Right lung (tissue), 5 donors: ENCODE data around the gene PTGES3. TPM values are rescaled to one million over a fixed set of nuclear protein-coding genes. Genes with fewer than 3 reads are reported as not detected.

ENCODE experiments used
- DNase-seq, 2 donors: peaks; one replicate each; pipeline ENCODE4 v3.0.0-alpha.2; 2013
- polyA plus RNA-seq, 5 donors: library from polyadenylated mRNA; unstranded; fragments of 120-200 nt; gene quantifications; one replicate each; pipeline versions ENCODE4 v1.2.1 to v1.2.3, GENCODE V29; 2013; ENCODE audit warnings: inconsistent platforms in 1 of 5, low replicate concordance in 1 of 5; ENCODE audit not compliant: insufficient read length in 5 of 5, insufficient read depth in 1 of 5

Gene PTGES3
- polyA plus RNA-seq, 5 donors, result 250 to 278 (median 272) TPM

DNA sequence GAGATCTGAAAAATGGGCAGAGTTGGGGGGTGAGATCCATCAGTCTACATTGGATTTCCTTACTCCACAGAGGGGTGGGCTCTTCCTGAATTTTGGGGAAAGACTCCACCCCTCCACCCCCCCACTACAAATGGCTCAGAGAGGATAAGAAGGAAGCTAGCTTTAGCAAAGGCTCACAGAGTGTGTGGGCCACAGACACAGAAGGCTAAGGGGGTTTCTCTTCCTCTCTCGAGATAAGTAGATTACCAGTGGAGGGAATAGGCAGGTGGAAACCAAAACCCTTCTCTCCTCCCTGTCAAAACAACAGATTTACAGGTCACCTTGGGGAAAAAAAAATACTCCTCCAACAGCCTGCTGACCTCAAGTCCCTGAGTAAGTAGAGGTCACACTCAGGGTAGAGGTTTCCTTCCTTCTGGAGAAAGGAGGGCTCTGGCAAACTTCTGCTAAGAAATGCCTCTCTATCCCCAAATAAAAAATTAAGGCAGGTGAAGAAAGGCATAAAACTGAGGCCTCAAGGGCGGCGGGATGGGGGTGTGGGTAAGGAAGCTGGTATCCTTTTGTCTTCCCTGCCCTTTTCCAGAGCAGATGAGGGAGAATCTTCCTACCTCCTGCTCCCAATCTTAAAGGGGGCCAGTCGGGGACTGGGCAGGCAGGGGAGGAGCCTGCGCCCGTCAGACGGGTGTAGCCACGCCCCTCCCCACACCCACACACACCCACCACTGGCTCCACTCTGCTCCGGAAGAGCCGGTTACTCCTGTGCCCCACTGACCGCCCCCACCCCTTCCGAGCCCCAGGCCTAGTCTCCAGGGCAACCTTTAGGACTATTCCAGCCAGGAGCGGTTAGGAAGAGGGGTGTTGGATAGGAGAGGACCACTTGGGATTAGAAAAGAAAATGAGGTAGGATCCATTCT, 56.0 kb downstream of the PTGES3 start:
- peak; percentile 60 to 68 for DNase-seq

DNA sequence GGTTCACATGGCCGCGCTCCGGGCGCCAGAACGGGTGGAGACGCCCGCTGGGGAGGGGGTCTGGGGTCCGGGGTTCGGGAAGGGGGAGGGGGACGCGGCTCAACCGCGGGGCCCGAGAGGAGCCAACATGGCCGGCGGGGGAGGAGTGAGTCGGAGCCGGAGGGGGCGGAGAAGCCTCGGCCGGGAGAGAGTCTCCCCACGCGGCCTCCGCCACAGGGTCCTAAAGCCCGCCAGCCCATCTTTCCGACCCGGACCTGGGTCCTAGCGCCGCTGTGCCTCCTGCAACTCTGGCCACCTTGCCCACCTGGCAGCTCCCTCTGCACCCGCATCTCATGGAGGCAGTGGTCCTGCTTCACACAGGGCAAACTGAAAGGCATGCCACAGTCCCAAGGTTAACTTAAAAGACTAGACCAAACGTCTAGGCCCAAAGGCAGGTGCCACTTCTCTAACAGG, 57.9 kb downstream of the PTGES3 start, which contains the start of gene BAZ2A:
Gene BAZ2A, minus strand, starts transcription at position 147 of the 453 bp plus-strand sequence. CDS start 12,796 bp downstream, outside the sequence.
- peak; percentile 80 to 81 for DNase-seq

DNA sequence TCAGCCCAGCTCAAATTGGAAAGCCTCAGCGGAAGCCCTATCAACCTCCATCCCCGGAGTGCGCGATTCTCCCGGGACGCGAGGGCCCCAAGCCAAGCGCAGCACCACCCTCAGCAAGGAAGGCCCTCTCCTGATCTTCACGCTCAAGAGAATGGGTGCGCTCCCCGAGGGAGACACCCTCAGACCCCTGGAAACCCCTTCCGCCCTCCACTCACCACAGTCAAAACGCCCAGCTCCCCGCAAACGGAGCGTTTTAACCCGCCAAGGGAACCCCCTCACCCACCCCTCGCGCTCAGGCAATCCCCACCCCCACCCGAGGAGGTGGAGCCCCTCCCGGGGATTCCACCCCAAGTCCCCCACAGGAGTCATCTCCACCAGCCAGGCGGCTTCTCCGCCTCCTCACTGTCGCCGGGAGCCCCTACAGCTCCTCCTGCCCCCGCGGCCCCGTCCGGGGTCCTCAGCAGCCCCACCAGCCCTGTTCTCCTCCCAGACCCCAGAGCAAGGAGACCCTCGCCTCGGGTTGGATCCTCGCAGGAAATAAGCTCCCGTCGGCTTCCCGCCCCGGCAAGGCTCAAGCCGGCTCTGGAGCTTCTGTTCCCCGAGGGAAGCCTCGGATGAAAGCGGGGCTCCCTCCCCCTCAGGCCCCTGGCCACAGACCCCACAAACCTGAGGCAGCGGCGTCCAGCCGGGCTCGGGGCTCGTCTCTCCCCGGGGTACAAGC, 58.5 kb downstream of the PTGES3 start:
- peak in 1 of 2 donors; percentile 3 for DNase-seq

- DNase-seq, result peak; percentile 59 to 63
These were observed 59.2 kb downstream of the PTGES3 start for GRCh38 chr12:56628671-56629458.

DNA sequence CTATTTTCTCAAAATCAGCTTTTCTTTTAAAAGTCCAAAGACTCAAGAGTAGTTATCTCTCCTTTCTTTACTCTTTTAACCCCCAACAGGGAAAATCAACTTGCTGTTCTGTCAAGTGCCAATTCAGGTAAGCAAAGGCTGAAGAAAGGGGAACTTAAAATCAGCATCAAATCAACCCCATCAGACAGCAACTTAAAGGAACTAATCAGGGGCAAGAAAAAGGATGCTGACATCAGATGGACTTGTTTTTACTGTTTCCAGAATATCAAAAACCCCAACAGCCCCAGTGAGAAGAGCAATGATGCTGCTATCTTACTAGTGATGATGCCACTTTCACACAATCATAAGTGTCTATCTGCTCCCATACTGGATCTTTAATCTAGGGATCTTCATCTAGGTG, 61.4 kb downstream of the PTGES3 start:
- DNase-seq, result no peak

- DNase-seq, result no peak
These were observed 65.5 kb downstream of the PTGES3 start for GRCh38 chr12:56622535-56622934.

DNA sequence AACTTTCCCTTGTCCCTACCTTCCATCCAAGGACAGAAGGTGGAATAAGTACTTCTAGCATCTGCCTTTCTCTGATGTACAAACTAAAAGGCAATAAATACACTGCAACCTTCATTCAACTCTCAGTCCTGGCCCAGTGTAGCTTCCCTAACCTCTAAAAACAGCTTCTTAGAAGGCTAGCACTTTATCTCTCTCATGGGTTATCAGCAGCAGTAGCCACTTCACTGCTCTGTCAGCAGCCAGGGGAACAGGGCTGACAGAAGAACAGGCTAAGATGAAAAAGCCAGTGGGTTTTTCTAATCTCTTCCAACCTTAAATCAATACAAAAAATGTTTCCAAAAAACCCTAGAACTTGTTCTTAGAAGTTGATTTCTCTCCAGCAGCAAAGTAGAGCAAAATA, 71.2 kb downstream of the PTGES3 start:
- DNase-seq, result no peak

GRCh38 chr12:56616244-56616643, 71.8 kb downstream of the PTGES3 start:
- DNase-seq, result no peak

DNA sequence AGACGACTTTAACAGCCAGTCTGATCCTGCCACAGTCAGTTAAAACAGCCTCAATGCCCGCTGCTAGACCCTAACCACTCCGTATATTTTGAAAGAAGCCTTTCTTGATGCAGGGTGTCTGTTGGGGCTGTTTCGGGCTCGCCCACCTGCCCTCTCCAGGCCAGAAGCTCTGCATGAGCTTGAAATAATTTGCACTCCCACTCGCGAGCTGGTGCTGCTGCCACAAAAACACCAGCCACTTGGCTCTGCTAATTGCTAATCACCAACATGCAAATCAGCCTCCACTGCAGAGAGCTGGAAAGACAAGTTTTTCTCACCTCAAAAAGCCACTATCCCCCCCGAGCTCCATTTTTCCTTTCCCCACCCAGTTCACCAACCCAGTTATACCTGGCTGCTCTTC, 73.5 kb downstream of the PTGES3 start:
- DNase-seq, result no peak

Other genes starting within 250 kb of the PTGES3 start
- gene TIMELESS, start 238.9 kb downstream of the PTGES3 start, polyA plus RNA-seq, result 10 to 100 TPM; 26.5 to 35.6 (median 31.1) TPM
- under 1 TPM in 2 of 5 donors, not detected in 3; 0.15 TPM for gene MIP, start 233.6 kb downstream of the PTGES3 start, polyA plus RNA-seq
- 1 to 10 TPM; 4.0 to 5.8 (median 5.1) TPM for gene SPRYD4, start 219.7 kb downstream of the PTGES3 start, polyA plus RNA-seq
- 1 to 10 TPM; 2.0 to 4.6 (median 2.9) TPM for gene GLS2, start 200.1 kb downstream of the PTGES3 start, polyA plus RNA-seq
- 10 to 100 TPM; 35.3 to 88.3 (median 73.0) TPM for gene RBMS2, start 166.5 kb downstream of the PTGES3 start, polyA plus RNA-seq
- 100 to 1,000 TPM in 1 of 5 donors, 10 to 100 TPM in 4; 67.1 to 114 (median 91.1) TPM for gene BAZ2A, start 58.0 kb downstream of the PTGES3 start, polyA plus RNA-seq
- gene ATP5F1B, start 42.3 kb downstream of the PTGES3 start, polyA plus RNA-seq, result 100 to 1,000 TPM; 559 to 605 (median 592) TPM
- 1,000 to 10,000 TPM; 2,287 to 2,895 (median 2,368) TPM for gene NACA, start 37.0 kb upstream of the PTGES3 start, polyA plus RNA-seq
- gene PRIM1, start 64.0 kb upstream of the PTGES3 start, polyA plus RNA-seq, result 10 to 100 TPM; 16.5 to 31.2 (median 23.7) TPM
- 1 to 10 TPM in 4 of 5 donors, under 1 TPM in 1; 0.95 to 4.6 (median 3.1) TPM for gene HSD17B6, start 75.0 kb upstream of the PTGES3 start, polyA plus RNA-seq
- under 1 TPM in 4 of 5 donors, not detected in 1; 0.09 to 0.24 (median 0.17) TPM for gene SDR9C7, start 246.1 kb upstream of the PTGES3 start, polyA plus RNA-seq